ENCODE results near the gene MCM8.
"Not testable (repeated sequence)": the region's sequence is repeated elsewhere in the genome, so short reads cannot be mapped to it uniquely, and the experiment has no call there.

Gene MCM8

GRCh38 chr20:6030453-6031080 is 80.1 kb downstream of the MCM8 start:
- FAIRE-seq (no peak), DNase-seq (ENCODE audit: insufficient read length, low spot score) (no peak)
- no peak for TF ChIP-seq POLR2A (IDR thresholded peaks at IDR 0.05; ENCODE audit: low read depth, low read length)

DNA sequence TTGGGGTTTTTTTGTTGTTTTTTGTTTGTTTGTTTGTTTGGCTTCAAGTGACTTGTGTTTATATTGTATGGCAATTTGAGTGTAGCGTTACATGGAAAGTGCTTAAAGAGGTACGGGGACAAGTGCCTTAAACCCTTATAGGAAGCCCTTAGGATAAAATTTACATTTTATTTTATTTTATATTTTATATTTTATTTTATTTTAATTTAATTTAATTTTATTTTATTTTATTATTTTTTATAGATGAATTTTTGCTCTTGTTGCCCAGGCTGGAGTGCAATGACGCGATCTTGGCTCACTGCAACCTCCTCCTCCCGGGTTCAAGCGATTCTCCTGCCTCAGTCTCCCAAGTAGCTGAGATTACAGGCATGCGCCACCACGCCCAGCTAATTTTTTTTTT is 82.5 kb downstream of the MCM8 start:
- FAIRE-seq; DNase-seq (ENCODE audit: insufficient read length, low spot score): not testable (repeated sequence)

GRCh38 chr20:6034134-6034969 is 83.9 kb downstream of the MCM8 start:
- DNase-seq (ENCODE audit: insufficient read length, low spot score), result no peak
- no peak for FAIRE-seq
- no peak for TF ChIP-seq POLR2A (IDR thresholded peaks at IDR 0.05; ENCODE audit: low read depth, low read length)

- DNase-seq (ENCODE audit: insufficient read length, low spot score) (no peak), FAIRE-seq (no peak)
- no peak for TF ChIP-seq POLR2A (IDR thresholded peaks at IDR 0.05; ENCODE audit: low read depth, low read length)
Measured at GRCh38 chr20:6036213-6036612, 85.8 kb downstream of the MCM8 start.

DNA sequence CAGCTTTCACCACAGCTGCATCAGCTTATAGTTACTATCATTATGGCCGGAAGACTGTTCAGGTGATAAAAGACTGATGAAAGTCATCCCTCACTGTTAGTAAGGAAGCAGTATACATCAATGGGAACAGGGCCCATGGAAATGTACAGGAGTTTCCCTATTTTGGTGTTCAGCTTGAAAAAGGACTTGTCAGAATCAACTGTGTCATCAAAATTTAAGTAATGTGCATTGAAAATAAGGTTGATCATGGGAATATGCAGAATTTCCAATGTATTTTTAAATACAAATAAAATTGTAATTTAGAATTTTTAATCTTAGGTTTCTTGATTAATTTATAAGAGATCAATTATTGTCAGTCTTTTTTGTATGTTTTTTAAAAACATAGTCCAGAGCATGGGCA is 86.6 kb downstream of the MCM8 start:
- FAIRE-seq, result no peak
- no peak for TF ChIP-seq POLR2A (IDR thresholded peaks at IDR 0.05; ENCODE audit: low read depth, low read length)
- DNase-seq (ENCODE audit: insufficient read length, low spot score), result no peak

DNA sequence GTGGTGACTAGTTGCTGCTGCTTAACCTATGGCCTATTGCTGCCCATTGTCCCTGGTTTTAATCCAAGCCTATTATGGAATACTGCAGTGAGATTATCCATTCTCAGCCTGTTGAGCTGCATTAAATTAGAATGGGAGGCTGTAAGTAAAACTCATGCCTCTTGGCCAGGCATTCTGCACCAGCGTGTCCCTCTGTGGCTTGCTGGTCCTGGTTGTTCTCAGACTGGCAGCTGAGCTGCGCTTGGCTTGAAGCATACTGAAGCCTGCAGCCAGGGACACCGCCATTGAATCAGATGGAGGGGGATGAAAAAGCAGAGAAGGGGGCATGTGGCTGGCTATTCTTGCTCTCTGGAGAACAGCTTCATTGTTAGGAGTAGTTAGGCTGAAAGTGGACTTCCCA is 87.8 kb downstream of the MCM8 start:
- DNase-seq (ENCODE audit: insufficient read length, low spot score), result no peak
- no peak for FAIRE-seq
- TF ChIP-seq POLR2A (IDR thresholded peaks at IDR 0.05; ENCODE audit: low read depth, low read length), result no peak

DNA sequence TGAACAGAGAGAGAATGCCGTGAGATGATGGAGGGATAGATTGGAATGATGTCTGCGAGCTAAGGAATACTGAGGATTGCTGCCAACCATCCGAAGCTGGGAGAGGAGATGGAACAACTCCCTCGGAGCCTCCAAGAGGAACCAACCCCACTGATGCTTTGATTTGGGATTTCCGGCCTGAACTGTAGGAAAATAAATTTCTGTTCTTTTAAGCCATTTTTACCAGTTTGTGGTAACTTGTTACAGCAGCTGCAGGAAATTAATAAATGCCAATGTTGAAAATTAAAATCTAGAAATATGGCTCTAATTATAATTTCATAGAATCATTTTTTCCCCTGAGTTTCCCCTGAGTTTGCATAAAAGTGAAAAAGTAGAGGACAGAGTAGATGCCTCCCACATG is 89.3 kb downstream of the MCM8 start:
- no peak for TF ChIP-seq POLR2A (IDR thresholded peaks at IDR 0.05; ENCODE audit: low read depth, low read length)
- FAIRE-seq (no peak), DNase-seq (ENCODE audit: insufficient read length, low spot score) (no peak)

DNA sequence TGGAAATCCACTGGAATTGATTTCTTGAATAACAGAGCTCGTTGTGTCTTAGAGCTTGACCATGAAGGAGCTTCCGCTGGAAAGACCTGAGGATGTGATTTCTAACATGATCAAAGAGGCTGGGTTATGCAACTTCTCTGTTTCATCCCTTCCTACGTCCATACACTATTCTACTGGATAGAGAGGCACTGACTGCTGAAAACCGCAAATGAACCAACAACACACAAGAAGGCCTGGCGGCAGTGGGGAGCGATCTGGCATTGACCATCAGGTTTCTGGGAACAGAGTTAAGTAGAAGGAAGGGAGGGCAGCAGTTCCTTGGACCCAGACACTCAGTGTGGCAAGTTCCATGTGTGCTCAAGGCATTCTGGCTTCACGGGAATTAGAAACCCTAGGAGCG is 90.1 kb downstream of the MCM8 start:
- FAIRE-seq (no peak), DNase-seq (ENCODE audit: insufficient read length, low spot score) (no peak)
- TF ChIP-seq POLR2A (IDR thresholded peaks at IDR 0.05; ENCODE audit: low read depth, low read length), result no peak

GRCh38 chr20:6040958-6041807 is 90.7 kb downstream of the MCM8 start:
- no peak for TF ChIP-seq POLR2A (IDR thresholded peaks at IDR 0.05; ENCODE audit: low read depth, low read length)
- DNase-seq (ENCODE audit: insufficient read length, low spot score) (no peak), FAIRE-seq (no peak)

DNA sequence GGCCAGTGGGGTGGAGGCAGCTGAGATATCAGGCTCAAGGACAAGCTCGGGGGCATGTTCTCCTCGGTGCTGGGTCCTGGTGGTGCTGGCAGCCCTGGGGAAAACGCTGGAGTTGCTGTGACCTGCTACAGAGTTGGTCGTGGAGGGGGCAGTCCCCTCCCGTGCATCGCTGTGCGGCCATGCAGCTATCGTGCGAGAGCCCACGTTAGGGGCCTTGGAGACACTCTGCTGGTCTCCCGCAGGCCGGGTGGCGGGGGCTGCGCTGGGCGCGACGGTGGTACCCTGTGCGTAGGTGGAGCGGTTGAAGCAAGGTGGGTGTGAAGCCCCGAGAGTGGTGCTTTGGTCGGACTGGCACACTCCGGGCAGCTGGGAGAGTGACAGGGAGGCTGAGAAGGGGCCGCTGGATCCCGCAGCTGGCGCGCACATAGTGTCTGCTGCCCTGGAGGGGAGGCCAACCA is 91.4 kb downstream of the MCM8 start:
- no peak for TF ChIP-seq POLR2A (IDR thresholded peaks at IDR 0.05; ENCODE audit: low read depth, low read length)
- FAIRE-seq (no peak), DNase-seq (ENCODE audit: insufficient read length, low spot score) (no peak)

- FAIRE-seq (no peak), DNase-seq (ENCODE audit: insufficient read length, low spot score) (peak; percentile 15)
- no peak for TF ChIP-seq POLR2A (IDR thresholded peaks at IDR 0.05; ENCODE audit: low read depth, low read length)
Measured at GRCh38 chr20:6044115-6044514, 93.7 kb downstream of the MCM8 start.

DNA sequence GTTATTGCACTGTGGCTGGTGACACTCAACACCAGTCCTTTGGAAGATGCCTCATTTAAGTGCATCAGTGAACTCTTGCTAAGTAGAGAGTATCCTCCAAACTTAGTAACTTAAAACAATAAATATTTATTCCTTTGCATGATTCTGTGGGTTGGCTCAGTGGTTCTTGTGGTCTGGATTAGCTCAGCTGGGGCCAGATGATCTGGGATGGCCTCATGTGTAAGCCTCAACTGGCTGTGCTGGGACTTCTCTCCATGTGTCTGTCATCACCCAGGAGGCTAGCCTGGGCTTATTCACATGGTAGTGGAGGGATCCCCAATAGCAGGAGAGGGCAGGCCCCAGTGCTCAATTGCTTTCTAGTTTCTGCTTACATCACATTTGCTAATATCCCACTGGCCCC is 95.1 kb downstream of the MCM8 start:
- no peak for FAIRE-seq
- no peak for TF ChIP-seq POLR2A (IDR thresholded peaks at IDR 0.05; ENCODE audit: low read depth, low read length)
- no peak for DNase-seq (ENCODE audit: insufficient read length, low spot score)

- FAIRE-seq (no peak), DNase-seq (ENCODE audit: insufficient read length, low spot score) (no peak)
- no peak for TF ChIP-seq POLR2A (IDR thresholded peaks at IDR 0.05; ENCODE audit: low read depth, low read length)
Measured at GRCh38 chr20:6046432-6046831, 96.0 kb downstream of the MCM8 start.

DNA sequence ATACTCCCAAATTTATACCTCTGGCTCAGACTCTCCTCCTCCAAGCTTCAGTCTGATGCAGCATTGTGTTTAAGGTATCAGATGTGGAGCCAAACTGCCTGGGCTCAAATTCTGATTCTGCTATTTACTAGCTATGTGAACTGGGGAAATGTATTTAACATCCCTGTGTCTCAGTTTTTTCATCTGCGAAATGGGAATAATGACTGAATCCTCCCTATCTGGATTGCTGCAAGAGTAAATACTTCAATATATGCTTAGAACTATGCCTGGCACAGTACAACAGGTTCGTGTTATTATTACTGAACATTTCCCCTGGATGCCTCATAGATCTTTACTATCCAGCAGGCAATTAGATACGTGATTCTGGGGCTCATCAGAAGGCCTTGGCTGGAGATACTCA is 97.9 kb downstream of the MCM8 start:
- no peak for DNase-seq (ENCODE audit: insufficient read length, low spot score)
- no peak for TF ChIP-seq POLR2A (IDR thresholded peaks at IDR 0.05; ENCODE audit: low read depth, low read length)
- FAIRE-seq, result no peak

Measured in H54 (cell line).